ENCODE results near the gene AFG3L2. TPM values are rescaled to one million over a fixed set of nuclear protein-coding genes. Genes with fewer than 3 reads are reported as not detected.
A peak's percentile ranks its signal among the peaks of the same experiment; 100 is the strongest.

Gene AFG3L2
- total RNA-seq, 6 experiments from 2014 or later = 35.2 to 44.4 (median 39.0) TPM

GRCh38 chr18:12324991-12325725 lies 51.9 kb downstream of the AFG3L2 start:
- peaks cover 28% of the 10 kb centered on the region for H3K4me1 Mint-ChIP-seq (ENCODE audit: low read depth)
- peak overlapping the region; percentile 77 for H3K27ac Mint-ChIP-seq
- TF ChIP-seq CTCF (IDR thresholded peaks at IDR 0.05) = no peak
- H3K9me3 Mint-ChIP-seq = no peaks in the 10 kb centered on the region
- H3K36me3 Mint-ChIP-seq (ENCODE audit: low read depth) = peaks cover 61% of the 10 kb centered on the region
- H3K27me3 Mint-ChIP-seq (ENCODE audit: insufficient read depth) = peaks cover 16% of the 10 kb centered on the region
- H3K4me3 Mint-ChIP-seq = peak overlapping the region; percentile 35; the same call in 1 of the 2 replicates
- DNase-seq = no peak

- Mint-ChIP-seq H3K36me3 (ENCODE audit: low read depth) (peaks cover 50% of the 10 kb centered on the region), H3K4me1 (ENCODE audit: low read depth) (peaks cover 34% of the 10 kb centered on the region), H3K4me3 (no peak overlapping the region; the same call in 1 of the 2 replicates), H3K27me3 (ENCODE audit: insufficient read depth) (no peaks in the 10 kb centered on the region; the same call in 1 of the 2 replicates), H3K27ac (peak overlapping the region; percentile 70), H3K9me3 (no peaks in the 10 kb centered on the region)
- TF ChIP-seq CTCF (IDR thresholded peaks at IDR 0.05) = no peak
- DNase-seq = no peak
Observed at GRCh38 chr18:12321333-12321732, 55.7 kb downstream of the AFG3L2 start.

- no peak for TF ChIP-seq CTCF (IDR thresholded peaks at IDR 0.05)
Observed at GRCh38 chr18:12318857-12319256, 58.2 kb downstream of the AFG3L2 start.

GRCh38 chr18:12318334-12318697 lies 58.7 kb downstream of the AFG3L2 start:
- H3K27ac Mint-ChIP-seq = peak overlapping the region; percentile 85
- peaks cover 49% of the 10 kb centered on the region for H3K36me3 Mint-ChIP-seq (ENCODE audit: low read depth)
- no peaks in the 10 kb centered on the region; the same call in 1 of the 2 replicates for H3K27me3 Mint-ChIP-seq (ENCODE audit: insufficient read depth)
- H3K9me3 Mint-ChIP-seq = no peaks in the 10 kb centered on the region
- H3K4me3 Mint-ChIP-seq = peak overlapping the region; percentile 15; the same call in 1 of the 2 replicates
- no peak for DNase-seq
- H3K4me1 Mint-ChIP-seq (ENCODE audit: low read depth) = peaks cover 63% of the 10 kb centered on the region
- no peak for TF ChIP-seq CTCF (IDR thresholded peaks at IDR 0.05)

More at GRCh38 chr18:12318857-12319256, 58.2 kb downstream of the AFG3L2 start:
- Mint-ChIP-seq H3K4me1 (ENCODE audit: low read depth) (peaks cover 57% of the 10 kb centered on the region), H3K4me3 (no peak overlapping the region), H3K27me3 (ENCODE audit: insufficient read depth) (no peaks in the 10 kb centered on the region; the same call in 1 of the 2 replicates), H3K27ac (peak overlapping the region; percentile 85), H3K9me3 (no peaks in the 10 kb centered on the region), H3K36me3 (ENCODE audit: low read depth) (peaks cover 48% of the 10 kb centered on the region)
- DNase-seq = no peak

- no peak for TF ChIP-seq CTCF (IDR thresholded peaks at IDR 0.05)
- Mint-ChIP-seq H3K4me1 (ENCODE audit: low read depth) (peaks cover 68% of the 10 kb centered on the region), H3K4me3 (peak overlapping the region; percentile 15; the same call in 1 of the 2 replicates), H3K27me3 (ENCODE audit: insufficient read depth) (no peaks in the 10 kb centered on the region; the same call in 1 of the 2 replicates), H3K27ac (peak overlapping the region; percentile 85), H3K36me3 (ENCODE audit: low read depth) (peaks cover 50% of the 10 kb centered on the region), H3K9me3 (no peaks in the 10 kb centered on the region)
- DNase-seq = peak; percentile 74
Observed at GRCh38 chr18:12317664-12318333, 59.2 kb downstream of the AFG3L2 start.
